HG03469 (cell line): ENCODE data around the gene FETUB.
"Not testable (repeated sequence)": the region's sequence is repeated elsewhere in the genome, so short reads cannot be mapped to it uniquely, and the experiment has no call there.

Experiments used
- ATAC-seq: cut with Tn5 transposase; IDR thresholded peaks from one replicate; pipeline ENCODE4 v1.9.1; 2021; ENCODE audit warnings: mild to moderate bottlenecking, moderate library complexity, moderate number of reproducible peaks; ENCODE audit not compliant: unreplicated experiment

The FETUB gene

DNA sequence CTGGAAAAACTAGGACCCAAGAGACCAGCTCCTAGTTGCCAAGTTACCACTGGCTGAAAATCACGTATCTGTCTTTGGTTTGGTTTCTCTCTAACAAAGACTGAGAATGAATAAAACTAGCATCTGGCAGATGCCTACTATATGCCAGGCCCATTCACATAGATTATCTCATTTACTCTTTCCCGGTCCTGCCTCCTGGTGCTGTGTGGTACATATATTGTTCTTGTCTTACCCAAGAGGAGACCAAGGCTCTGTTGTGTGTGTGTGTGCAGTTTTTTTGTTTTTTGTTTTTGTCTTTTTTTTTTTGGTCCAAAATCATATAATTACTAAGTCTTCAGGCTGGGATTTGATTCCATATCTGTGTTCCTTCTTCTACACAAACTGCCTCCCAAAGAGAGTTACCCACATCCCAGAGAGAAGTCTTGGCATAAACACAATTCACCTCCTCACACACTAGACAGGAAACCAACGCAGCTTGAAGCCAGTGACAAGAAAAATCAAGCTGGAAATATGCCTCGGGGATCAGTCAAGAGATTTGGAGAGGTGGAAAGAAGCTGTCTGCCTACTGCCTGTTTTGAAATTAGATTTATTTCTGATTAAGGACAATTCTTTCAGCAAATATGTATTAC is 26.4 kb upstream of the FETUB start:
- no peak for ATAC-seq

DNA sequence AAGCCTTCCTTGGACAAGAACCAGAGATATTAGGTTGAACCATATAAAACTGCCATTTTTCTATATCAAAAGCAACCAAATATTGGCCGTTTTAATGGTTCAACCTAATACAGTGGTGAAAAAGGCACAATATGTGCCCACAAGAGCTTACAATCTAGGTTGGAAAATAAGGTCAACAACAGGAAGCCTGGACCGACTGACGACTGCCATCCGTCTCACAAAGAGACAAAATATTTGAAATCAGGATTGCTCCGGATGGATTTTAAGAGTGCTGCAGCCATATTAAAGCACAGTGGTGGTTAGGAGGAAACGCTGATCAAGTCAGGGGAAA is 26.0 kb upstream of the FETUB start:
- ATAC-seq: no peak

DNA sequence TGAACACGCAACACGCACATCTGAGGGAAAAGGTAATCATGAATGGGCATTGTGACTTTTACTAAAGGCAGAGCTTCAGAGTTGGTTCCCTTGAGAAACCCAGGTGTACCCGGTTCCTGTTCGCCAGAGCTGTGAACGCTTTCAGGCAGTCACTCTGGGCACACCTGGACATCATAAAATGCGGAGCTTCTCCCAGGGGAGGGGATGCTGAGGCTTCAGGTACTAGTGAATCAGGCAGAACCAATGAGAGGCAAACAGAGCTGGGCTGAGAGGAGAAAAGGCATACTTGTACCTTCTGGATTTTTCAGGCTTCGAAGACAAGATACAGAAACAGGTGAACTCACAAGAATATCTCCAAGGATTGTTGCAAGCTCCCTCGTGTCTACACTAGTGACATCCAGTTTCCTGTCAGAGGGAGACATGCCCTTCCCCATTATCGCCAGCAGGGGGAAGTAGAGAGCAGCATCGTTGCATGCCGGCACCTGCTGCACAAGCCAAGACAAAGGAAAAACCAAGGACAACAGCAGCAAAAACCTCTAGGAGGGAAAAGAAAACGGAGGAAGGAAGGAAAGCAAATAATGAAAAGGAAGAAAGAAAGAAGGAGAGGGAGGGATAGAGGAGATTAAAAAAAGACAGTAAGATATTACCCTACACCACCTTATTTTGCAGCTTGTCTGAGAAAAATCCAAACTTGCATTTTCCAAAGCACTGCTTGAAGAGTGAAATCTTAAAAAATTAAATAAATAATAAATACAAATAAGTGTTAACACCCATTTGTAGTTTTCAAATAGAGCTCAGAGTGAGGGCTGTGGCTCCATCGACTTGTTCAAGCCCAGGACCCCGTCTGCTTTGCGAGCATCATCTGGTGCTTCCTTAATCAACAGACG is 25.4 kb upstream of the FETUB start:
- no peak for ATAC-seq

DNA sequence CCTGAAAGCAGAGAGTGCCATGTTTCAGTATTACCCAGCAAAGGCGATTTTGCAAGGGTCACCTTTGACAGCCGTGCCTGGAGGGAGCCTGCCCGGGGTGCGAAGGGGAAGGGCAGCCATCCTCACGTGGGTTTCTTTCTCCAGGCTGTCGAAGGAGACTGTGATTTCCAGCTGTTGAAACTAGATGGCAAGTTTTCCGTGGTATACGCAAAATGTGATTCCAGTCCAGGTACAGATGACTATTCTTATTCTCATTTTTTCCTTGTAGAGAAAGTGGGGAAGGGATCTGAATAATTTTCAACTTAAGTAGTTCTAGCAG is 23.9 kb upstream of the FETUB start:
- no peak for ATAC-seq

DNA sequence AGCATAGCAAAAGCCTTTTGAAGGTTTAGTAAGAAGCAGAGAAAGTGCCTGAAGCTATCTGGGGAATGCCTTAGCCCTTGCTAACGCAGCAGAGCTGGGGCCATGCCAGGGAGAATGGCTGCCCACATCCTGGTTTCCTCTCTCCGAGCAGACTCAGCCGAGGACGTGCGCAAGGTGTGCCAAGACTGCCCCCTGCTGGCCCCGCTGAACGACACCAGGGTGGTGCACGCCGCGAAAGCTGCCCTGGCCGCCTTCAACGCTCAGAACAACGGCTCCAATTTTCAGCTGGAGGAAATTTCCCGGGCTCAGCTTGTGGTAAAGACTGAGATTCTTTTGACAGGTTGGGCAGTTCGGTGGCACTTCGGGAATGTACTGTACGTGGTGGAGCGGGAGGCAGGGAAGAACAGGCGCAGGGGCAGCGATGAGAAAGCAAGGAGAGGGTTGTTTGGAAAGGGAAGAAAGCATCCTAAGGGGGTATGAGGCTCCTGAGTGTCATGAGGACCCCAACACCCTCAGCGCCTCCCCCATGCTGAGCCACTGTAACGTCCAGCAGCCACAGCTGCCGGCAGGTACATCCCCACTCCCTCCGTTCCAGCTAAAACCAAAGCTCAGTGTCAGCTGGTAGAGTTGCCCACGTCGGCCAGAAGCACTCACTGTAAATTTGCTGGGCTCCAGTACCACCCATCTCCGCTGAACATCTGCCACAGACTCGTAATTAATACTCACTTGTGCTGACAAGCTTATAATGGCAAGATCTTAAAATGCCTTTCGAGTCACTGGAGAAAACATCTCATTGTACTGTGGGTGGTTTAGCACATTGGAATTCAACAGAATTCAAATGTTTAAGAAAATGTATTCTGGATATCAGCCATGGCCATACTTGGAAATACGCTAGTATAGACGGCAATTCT is 22.9 kb upstream of the FETUB start:
- ATAC-seq: peak; percentile 77

DNA sequence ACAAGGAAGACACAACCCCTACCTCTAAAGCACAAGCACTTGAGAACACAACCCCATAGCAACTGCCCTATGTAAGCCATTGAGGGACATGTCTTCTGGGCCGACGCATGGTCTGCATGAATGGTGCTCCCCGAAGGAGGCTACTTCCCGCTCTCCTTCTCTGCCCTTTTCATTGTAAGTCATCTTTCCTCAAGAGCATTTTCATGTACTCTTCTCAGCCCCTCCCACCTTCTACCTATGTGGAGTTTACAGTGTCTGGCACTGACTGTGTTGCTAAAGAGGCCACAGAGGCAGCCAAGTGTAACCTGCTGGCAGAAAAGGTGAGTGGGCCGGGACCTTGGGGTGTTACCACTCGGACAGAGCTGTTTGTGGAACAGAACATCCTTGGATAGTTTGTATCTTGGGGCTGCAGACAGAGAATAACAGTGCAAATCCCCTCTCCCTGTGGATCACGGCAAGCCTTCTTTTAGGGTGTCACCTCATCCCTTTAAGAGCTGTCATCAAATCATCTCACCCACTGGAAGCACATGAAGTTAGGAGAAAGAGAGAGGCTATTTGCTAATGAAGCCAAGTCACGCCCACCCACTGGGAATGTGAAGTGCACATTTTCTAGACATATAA is 21.8 kb upstream of the FETUB start:
- ATAC-seq: no peak

DNA sequence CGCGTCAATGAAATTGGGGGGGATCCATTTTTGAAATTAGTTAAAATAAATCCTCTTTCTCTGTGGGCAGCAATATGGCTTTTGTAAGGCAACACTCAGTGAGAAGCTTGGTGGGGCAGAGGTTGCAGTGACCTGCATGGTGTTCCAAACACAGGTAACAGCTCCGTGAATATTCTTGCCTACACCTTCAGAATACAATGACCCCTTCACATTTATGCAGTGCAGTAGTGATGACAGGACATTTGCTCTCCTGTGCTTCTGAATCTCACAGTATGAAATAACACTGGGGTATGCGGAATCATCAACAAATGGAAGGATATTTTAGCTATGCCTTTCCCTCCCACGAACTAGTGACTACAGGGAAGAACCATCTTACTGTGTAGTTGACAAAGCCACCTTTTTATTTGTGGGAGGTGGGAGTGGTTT is 20.4 kb upstream of the FETUB start:
- no peak for ATAC-seq

DNA sequence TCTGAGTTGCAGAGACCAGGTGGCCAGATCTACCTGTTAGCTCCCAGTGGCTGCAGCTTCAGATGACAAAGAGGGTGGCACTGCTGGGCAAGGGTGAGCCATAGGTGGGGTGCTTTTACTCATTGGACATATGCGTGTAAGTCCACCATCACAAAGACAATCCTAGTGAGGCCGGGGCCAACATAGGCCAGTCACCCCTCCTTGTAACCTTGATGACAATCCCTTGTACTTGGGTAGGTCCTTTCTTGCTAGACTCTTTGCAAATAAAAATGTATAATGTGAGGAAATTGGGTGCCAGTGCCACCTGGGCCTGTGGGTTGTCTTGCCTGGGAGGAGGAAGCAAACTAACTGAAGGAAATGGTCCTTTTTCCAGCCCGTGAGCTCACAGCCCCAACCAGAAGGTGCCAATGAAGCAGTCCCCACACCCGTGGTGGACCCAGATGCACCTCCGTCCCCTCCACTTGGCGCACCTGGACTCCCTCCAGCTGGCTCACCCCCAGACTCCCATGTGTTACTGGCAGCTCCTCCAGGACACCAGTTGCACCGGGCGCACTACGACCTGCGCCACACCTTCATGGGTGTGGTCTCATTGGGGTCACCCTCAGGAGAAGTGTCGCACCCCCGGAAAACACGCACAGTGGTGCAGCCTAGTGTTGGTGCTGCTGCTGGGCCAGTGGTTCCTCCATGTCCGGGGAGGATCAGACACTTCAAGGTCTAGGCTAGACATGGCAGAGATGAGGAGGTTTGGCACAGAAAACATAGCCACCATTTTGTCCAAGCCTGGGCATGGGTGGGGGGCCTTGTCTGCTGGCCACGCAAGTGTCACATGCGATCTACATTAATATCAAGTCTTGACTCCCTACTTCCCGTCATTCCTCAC is 19.7 kb upstream of the FETUB start:
- ATAC-seq: no peak

DNA sequence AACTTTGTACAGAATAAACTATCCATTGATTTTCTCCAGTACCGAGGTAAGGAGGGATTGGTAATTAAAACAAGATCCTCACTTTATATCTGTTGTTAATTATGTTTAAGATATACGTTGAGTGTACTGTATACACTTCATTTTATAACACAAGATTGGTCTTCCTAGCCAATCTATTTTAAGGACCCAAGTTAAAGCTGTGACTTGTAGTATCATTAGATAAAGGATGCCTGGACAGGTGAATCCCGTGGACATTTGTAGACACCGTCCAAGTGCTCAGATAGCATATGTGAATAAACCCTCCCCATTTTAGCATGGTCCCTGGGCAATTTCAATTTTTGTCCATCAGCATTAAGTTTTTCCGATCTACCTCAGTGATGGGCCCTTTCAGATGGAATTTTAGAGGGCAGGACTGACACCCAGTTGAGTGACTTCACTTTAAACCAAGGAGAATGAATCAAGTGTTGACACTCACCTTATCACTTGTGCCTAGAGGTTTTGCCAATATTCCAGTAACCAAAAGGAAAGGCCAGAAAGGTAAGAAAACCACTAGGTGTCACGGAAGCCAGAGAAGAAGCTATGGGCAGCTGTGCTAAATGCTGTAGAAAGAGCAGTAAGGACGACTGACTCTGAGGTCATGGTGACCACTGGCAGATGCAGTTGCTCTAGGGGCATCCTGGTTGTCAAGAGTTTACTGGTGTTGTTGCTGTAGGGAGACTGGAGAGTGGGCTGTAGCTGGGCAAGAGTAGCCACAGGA is 18.1 kb upstream of the FETUB start:
- no peak for ATAC-seq

DNA sequence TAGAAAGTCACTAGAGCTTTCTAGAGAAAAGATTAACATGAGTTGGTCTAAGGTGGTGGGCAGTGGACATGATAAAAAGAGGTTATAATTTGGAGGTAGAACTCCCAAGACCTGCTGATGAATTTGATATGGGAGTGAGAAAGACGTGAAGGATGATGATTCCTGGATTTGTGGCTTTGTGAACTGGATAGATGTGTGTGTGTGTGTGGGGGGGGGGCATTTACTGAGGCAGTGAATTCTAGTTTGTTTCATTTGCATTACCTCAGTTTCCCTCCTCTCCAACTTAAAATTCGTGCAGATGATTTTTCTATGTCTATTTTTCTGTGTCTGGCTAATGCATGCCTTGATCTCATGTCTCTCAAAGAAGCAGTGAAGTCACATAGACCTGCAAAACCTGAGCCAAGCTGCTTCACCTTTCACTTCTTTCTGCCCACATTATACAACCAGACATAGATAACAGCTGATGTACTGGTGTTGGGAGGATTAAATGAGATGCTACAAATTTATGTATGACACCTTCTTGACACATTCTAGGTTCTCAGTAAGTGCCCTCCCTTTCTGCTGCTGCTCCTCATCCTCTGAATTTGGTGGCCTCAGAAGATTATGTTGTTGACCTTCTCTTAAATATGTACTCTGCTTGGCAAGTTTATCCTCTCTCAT is 17.4 kb upstream of the FETUB start:
- ATAC-seq: no peak

DNA sequence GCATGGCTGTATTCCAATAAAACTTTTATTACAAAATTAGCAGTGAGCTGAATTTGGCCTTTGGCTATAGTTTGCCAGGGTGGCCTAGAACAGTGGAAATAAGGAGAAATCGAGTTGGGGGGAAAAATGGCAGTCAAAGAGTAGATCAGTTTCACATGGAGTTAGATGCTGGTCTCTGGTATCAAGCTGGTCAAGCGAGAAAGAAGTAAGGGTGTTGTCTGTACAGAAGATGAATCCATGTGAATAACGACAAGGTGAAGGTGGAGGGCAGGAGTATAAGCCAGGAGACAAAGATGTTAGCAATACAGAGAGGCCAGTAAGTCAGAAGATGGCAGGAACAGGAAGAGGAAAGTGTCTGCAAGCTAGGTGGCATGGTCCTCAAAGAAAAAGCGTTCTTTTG is 15.6 kb upstream of the FETUB start:
- ATAC-seq: no peak

DNA sequence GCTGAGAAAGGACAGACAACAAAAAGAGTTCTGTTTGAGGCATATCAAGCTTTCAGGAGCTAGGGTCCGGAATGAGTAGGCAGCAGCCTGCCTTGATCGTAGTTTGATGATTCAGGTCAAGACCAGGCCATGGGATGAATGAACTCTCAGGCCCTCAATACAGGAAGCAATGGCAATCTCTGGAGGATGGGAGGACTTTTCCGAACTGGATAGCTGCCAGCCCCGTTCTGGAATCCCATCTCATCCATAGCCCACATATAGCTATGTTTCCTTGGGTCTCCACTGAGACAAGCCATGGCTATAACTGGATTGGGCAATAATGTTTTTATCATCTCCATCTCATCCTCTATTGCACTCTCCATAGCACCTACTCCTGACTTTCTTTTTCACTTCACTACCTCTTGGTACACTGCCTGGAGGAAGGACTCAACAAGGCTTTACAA is 14.6 kb upstream of the FETUB start:
- ATAC-seq: no peak

DNA sequence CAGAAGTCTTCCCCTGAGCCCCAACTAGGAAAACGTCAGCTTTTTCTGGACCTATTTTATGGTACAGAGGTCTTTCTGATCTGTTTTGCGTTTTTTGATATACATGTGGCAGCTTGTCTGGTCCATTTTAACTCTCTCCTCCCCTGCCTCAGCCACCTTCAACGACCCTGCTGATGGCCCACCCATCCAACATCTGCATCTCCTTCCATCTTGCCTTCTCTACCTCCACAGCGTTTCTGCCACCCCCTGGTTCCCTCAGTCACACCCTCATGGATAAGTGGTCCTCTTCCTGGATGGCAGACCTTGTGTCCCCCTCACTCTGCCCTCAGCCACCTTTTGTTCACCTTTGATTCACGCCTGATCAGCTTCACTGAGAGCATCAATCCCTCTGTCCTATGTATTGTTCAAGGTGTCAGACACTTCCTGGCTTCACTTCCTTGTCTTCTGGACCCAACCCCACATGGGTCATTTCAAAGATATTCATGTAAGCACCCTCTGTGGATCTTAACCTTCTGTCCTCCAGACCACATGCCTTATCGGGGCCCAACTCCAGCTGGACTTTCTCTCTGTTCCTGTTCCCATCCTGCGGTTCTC is 13.8 kb upstream of the FETUB start:
- no peak for ATAC-seq

DNA sequence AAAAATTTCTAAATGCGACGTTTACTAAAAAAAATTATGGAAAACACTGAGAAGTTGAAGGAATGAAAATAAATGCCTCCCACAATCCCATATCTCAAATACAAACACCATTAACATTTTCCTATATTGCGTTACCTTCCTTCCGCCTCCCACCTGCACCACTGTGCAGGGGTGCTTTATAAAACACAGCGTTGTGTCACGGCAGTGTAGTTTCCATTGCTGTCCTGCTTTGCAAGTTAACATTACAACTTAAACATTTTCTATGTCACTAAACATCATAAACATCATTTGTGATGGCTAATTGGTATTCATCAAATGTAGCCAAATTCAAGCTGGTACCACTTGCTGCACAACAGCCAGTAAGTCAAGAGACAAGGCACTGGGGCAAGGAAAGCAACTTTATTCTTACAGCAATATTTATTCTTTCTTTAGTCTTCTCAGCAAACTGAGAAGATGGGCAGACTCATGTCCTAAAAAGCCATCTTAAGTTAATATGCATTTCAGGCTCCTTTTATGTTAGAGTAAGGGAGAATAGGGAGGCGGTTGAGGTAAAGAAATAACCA is 12.3 kb upstream of the FETUB start:
- ATAC-seq: no peak

DNA sequence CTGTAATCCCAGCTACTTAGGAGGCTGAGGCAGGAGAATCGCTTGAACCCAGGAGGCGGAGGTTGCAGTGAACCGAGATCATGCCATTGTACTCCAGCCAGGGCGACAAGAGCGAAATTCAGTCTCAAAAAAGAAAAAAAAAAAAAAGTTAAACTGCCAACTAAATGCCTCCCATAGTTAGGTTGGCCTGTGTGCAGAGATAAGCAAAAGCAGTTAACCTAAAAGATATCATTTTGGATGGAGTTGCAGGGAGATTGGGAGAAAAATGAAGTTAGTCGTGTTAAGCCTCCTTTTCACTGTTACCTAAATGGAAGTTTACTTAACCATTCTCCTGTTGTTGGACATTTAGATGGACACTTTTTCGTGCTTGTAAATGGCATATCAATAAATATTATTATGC is 11.4 kb upstream of the FETUB start:
- no peak for ATAC-seq

DNA sequence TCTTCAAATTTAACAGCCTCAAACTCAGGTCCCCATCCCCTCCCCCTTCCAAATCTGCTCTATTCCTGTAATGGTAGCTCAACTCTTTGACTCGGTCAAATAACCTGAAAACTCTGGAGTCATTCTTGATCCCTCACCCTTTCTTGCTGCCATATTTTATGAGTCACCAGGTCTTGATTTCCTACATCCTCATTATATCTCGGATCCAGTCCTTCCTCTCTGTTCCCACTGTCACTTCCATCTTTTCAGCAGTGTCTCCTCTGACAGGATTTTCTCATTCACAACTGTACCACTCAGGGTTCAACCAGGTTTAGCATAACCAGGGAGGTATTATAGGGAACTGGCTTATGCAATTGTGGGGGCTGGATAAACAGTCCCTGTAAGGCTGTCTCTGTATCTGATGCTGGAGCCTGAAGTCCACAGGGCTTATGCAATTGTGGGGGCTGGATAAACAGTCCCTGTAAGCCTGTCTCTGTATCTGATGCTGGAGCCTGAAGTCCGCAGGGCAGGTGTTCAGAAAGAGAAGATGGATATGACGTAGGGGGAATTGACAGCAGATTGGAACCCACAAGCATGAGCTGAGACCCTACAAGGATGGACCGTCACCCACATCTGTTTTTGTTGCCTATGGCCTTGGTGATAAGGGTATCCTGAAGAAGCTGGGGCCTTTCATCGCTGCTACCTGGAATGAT is 9.1 kb upstream of the FETUB start:
- no peak for ATAC-seq

DNA sequence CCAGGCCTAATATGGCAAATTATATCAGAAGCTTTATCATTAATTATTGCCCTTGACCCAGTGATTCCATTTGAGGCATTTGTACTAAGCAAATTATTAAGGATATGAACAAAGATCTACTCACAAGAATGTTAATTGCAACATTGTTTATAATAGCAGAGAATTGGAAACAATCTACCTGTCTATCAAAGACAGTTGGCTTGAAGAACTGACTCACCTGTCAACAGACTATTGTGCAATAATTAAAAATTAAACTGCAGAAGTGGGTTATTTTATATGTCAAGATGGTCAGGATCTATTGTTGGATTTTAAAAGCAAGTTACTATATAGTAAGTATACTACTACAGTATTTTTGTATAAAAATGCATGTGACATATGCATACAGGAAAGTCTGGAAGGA is 6.7 kb upstream of the FETUB start:
- ATAC-seq: no peak

DNA sequence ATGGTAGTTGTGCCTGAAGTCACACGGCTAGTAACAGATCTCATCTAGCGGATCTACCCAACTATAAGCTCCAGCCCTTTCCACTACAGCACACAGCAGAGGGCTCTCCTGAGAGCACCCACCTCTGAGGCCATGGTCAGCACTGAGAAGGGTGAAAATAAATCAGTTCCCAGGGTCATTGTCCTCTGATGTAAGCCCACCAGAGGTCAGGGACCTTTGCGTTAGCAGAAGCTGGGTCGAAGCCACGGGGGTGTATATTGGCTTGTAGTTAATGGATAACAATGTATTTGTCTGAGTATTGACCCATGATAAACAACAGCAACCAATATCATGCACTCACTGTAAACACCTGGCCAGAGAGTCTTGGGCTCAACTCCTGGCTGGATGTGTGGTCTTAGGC is 6.0 kb upstream of the FETUB start:
- ATAC-seq: not testable (repeated sequence)
